Stimulated activated CD8-positive, alpha-beta memory T cell treated with anti-CD3 and anti-CD28 coated beads, Interleukin-4, amount 100 ng/mL, for 4 hours (primary cell): Measurements from ENCODE around the gene RNF112.

Source experiments
- DNase-seq, 2 donors: peaks; one replicate each; pipeline ENCODE4 v3.0.0-alpha.2; 2020; ENCODE audit warnings: low read depth in 2 of 2, low spot score in 1 of 2

RNF112 gene

GRCh38 chr17:19386974-19387920 is 23.8 kb upstream of the RNF112 start, which contains the start of gene MFAP4:
MFAP4 (minus strand) TSS chr17:19387190; CDS start chr17:19387155, 35 bp downstream.
- DNase-seq: no peak

GRCh38 chr17:19387921-19388521 is 23.0 kb upstream of the RNF112 start:
- no peak for DNase-seq

GRCh38 chr17:19388791-19389785 is 21.9 kb upstream of the RNF112 start:
- no peak for DNase-seq

- no peak for DNase-seq
Observed at GRCh38 chr17:19390951-19391350, 20.1 kb upstream of the RNF112 start.

GRCh38 chr17:19391432-19391831 is 19.6 kb upstream of the RNF112 start:
- no peak for DNase-seq

- no peak for DNase-seq
Observed at GRCh38 chr17:19392303-19392702, 18.7 kb upstream of the RNF112 start.

- no peak for DNase-seq
Observed at GRCh38 chr17:19397556-19398041, 13.4 kb upstream of the RNF112 start.

GRCh38 chr17:19398301-19399181 is 12.5 kb upstream of the RNF112 start:
- no peak for DNase-seq

- DNase-seq: no peak
Observed at GRCh38 chr17:19399750-19400450, 11.1 kb upstream of the RNF112 start.

- no peak for DNase-seq
Observed at GRCh38 chr17:19401321-19402010, 9.6 kb upstream of the RNF112 start.

- DNase-seq: no peak
Observed at GRCh38 chr17:19402171-19402570, 8.9 kb upstream of the RNF112 start.

- DNase-seq: no peak
Observed at GRCh38 chr17:19403021-19403420, 8.0 kb upstream of the RNF112 start.

- DNase-seq: no peak
Observed at GRCh38 chr17:19404264-19404663, 6.8 kb upstream of the RNF112 start.

- no peak for DNase-seq
Observed at GRCh38 chr17:19405114-19405513, 5.9 kb upstream of the RNF112 start.

GRCh38 chr17:19407601-19408345 is 3.3 kb upstream of the RNF112 start:
- no peak for DNase-seq

GRCh38 chr17:19408346-19408710 is 2.7 kb upstream of the RNF112 start:
- no peak for DNase-seq

- no peak for DNase-seq
Observed at GRCh38 chr17:19409066-19409465, 2.0 kb upstream of the RNF112 start.

GRCh38 chr17:19409509-19409908 is 1.5 kb upstream of the RNF112 start:
- no peak for DNase-seq
